Smooth muscle cell (in vitro differentiated cells): ENCODE results near the gene COA7. TPM values are rescaled to one million over a fixed set of nuclear protein-coding genes. Genes with fewer than 3 reads are reported as not detected.

Source experiments
- DNase-seq: peaks from one replicate; lab custom pipeline; 2025; ENCODE audit not compliant: unreplicated experiment; lab: John Stamatoyannopoulos, UW
- H2AFZ ChIP-seq: fragments of 200-600 bp; sonication (generic); 2 replicates; pipeline ENCODE4 v1.6.0; 2016; ENCODE audit warnings: antibody characterized with exemption, low read depth, mild to moderate bottlenecking
- H3F3A ChIP-seq: fragments of 200-600 bp; sonication (generic); 2 replicates; pipeline ENCODE4 v1.6.0; 2017; ENCODE audit warnings: antibody characterized with exemption, low read depth
- H3K27ac ChIP-seq: fragments of 200-600 bp; sonication (generic); 2 replicates; pipeline ENCODE4 v1.5.1; 2016; ENCODE audit warnings: low read depth, mild to moderate bottlenecking
- H3K27me3 ChIP-seq: fragments of 200-600 bp; sonication (generic); 2 replicates; pipeline ENCODE4 v1.6.1; 2016; ENCODE audit warnings: low read depth, mild to moderate bottlenecking
- H3K36me3 ChIP-seq: fragments of 200-600 bp; sonication (generic); 2 replicates; pipeline ENCODE4 v1.5.1; 2016; ENCODE audit warnings: low read depth
- H3K4me1 ChIP-seq: fragments of 200-600 bp; sonication (generic); 2 replicates; pipeline ENCODE4 v1.5.1; 2016; ENCODE audit warnings: low read depth
- H3K4me2 ChIP-seq: fragments of 200-600 bp; sonication (generic); 2 replicates; pipeline ENCODE4 v1.6.0; 2016; ENCODE audit warnings: mild to moderate bottlenecking
- H3K4me3 ChIP-seq: fragments of 200-600 bp; sonication (generic); 2 replicates; pipeline ENCODE4 v1.5.1; 2016; ENCODE audit warnings: mild to moderate bottlenecking
- H3K79me2 ChIP-seq: fragments of 200-600 bp; sonication (generic); 2 replicates; pipeline ENCODE4 v1.6.0; 2016; ENCODE audit warnings: low read depth, mild to moderate bottlenecking
- H3K9ac ChIP-seq: fragments of 200-600 bp; sonication (generic); 2 replicates; pipeline ENCODE4 v1.6.0; 2016; ENCODE audit warnings: low read depth
- H3K9me3 ChIP-seq: fragments of 200-600 bp; sonication (generic); replicated peaks from 2 replicates; pipeline ENCODE4 v1.5.1; 2016; ENCODE audit warnings: low read depth
- H4K20me1 ChIP-seq: fragments of 200-600 bp; sonication (generic); 2 replicates; pipeline ENCODE4 v1.6.0; 2016; ENCODE audit warnings: low read depth
- CTCF ChIP-seq: fragments of 200-600 bp; sonication (generic); IDR thresholded peaks from 2 replicates; pipeline ENCODE4 v1.5.1; 2017; ENCODE audit warnings: borderline replicate concordance, mild to moderate bottlenecking, antibody characterized with exemption; ENCODE audit not compliant: insufficient read depth, poor library complexity, severe bottlenecking
- WGBS: methylation state at CpG from one replicate; pipeline ENCODE4 v1.1.7; 2016; ENCODE audit warnings: low lambda C conversion rate; 5-methylcytosine and 5-hydroxymethylcytosine counted together
- polyA plus RNA-seq: library from polyadenylated mRNA; unstranded; fragments of >200 nt; fragmentation: Nextera tagmentation; extraction: Ambion mirVana; gene quantifications from 2 replicates; pipeline ENCODE4 v1.2.1, GENCODE V29; 2016
- total RNA-seq: library from RNA; depleted of rRNA; stranded (reverse); fragments of >200 nt; gene quantifications from 2 replicates; pipeline ENCODE4 v1.2.3, GENCODE V29; 2014

Gene COA7
- total and polyA plus RNA-seq, 2 experiments from 2014 or later, result 4.4 to 7.3 TPM

GRCh38 chr1:52662645-52663313 lies 35.4 kb downstream of the COA7 start:
- no peak for TF ChIP-seq CTCF
- no peaks in the 10 kb centered on the region for H3K36me3 ChIP-seq
- peak overlapping the region; percentile 63 for H3K27ac ChIP-seq
- no peaks in the 10 kb centered on the region for H3K79me2 ChIP-seq
- H3K27me3 ChIP-seq, result no peaks in the 10 kb centered on the region
- peaks cover 10% of the 10 kb centered on the region for H3F3A ChIP-seq
- no peak overlapping the region for H3K9ac ChIP-seq
- H3K4me3 ChIP-seq, result peak overlapping the region; percentile 13
- H3K4me2 ChIP-seq, result peak overlapping the region; percentile 73
- H2AFZ ChIP-seq, result peak overlapping the region; percentile 82
- H3K4me1 ChIP-seq, result peaks cover 30% of the 10 kb centered on the region
- H4K20me1 ChIP-seq, result no peaks in the 10 kb centered on the region
- 20% methylated on average over 13 of the region's 13 CpGs for WGBS
- H3K9me3 ChIP-seq, result no peaks in the 10 kb centered on the region
- peak; percentile 4 for DNase-seq

DNA sequence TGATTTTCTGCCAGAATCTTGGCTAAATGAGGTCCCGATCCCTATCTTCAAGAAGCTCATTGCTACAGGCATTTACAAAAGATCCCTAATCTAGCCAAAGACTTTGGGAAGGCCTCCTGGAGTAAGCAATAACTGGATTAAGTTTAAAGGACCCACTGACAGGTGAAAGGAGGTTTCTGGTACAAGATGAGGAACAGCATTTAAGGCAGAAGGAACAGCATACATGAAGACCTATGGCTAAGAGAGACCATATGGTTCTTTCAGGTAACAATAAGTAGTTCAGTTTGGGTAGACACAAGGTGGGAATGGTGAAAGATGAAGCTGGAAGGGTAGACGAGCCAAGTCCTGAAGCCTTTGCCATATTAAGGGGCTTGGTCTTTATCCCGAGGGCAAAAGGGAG lies 37.3 kb downstream of the COA7 start:
- no peaks in the 10 kb centered on the region for H3K79me2 ChIP-seq
- no peaks in the 10 kb centered on the region for H4K20me1 ChIP-seq
- WGBS, result 62% methylated on average over 3 of the region's 3 CpGs
- H3K4me2 ChIP-seq, result no peak overlapping the region
- H3K9me3 ChIP-seq, result no peaks in the 10 kb centered on the region
- H3K4me3 ChIP-seq, result no peak overlapping the region
- no peak for TF ChIP-seq CTCF
- H2AFZ ChIP-seq, result peak overlapping the region; percentile 11
- DNase-seq, result no peak
- no peaks in the 10 kb centered on the region for H3K27me3 ChIP-seq
- H3K36me3 ChIP-seq, result no peaks in the 10 kb centered on the region
- H3K9ac ChIP-seq, result no peak overlapping the region
- no peak overlapping the region for H3K27ac ChIP-seq
- H3K4me1 ChIP-seq, result peaks cover 30% of the 10 kb centered on the region
- peaks cover 10% of the 10 kb centered on the region for H3F3A ChIP-seq

DNA sequence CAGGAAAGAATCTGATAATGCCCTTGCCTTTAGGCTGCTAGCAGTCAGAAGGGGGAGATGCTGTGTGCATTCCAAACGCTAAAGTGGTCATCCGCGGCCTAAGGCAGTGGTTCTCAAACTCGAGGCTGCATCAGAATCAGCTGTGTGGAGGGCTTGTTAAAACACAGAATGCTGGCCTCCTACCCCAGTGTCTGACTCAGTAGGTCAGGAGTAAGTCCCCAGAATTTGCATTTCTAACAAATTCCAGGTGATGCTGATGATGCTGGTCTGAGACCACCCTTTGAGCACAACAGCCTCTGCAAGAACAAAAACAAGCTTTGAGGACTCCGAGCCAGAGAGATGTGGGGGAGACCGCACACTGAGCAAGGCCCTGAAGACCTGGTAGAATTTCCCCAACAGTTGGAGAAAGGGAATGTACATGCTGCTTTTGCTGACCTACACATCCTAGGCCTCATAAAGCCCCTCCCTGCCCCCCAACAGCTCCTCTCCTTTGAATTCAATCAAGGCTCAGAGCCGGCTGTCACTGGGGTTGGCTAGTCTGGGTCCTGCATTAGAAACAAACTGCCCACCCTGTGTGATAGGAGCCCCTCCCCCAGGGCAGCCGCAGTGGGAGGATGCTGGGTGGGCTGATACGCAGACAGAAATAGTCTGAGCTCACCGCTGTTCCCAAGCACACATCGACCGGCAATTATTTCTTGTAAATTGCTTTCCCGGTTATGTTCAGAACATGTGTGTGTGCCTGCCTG lies 38.1 kb downstream of the COA7 start:
- Histone ChIP-seq H3K4me3 (no peak overlapping the region), H3K79me2 (no peaks in the 10 kb centered on the region), H3K27ac (peak overlapping the region; percentile 45), H3K4me1 (peaks cover 30% of the 10 kb centered on the region), H3K27me3 (no peaks in the 10 kb centered on the region), H4K20me1 (no peaks in the 10 kb centered on the region), H3F3A (peaks cover 10% of the 10 kb centered on the region), H3K36me3 (no peaks in the 10 kb centered on the region), H3K4me2 (no peak overlapping the region), H2AFZ (peak overlapping the region; percentile 11), H3K9me3 (no peaks in the 10 kb centered on the region), H3K9ac (no peak overlapping the region)
- WGBS, result 32% methylated on average over 13 of the region's 13 CpGs
- DNase-seq, result no peak
- TF ChIP-seq CTCF, result no peak
